Stimulated activated CD4-positive, alpha-beta T cell treated with anti-CD3 and anti-CD28 coated beads, TNF-alpha, amount 100 ng/mL, for 24 hours (primary cell): ENCODE data around the gene AP1AR.
"Not testable (repeated sequence)": the region's sequence is repeated elsewhere in the genome, so short reads cannot be mapped to it uniquely, and the experiment has no call there.

ENCODE experiments used
- DNase-seq, 3 experiments: peaks; one replicate each; pipeline ENCODE4 v3.0.0-alpha.2; 2020; ENCODE audit warnings: low read depth in 3 of 3

Gene AP1AR

GRCh38 chr4:112231779-112232713 lies at the start of gene AP1AR:
Gene AP1AR (plus strand): TSS chr4:112231787. CDS start chr4:112232092, 305 bp downstream.
- DNase-seq: peak; percentile 54 to 78 (median 61)

- DNase-seq: no peak
These were observed 49.0 kb upstream of the AP1AR start for GRCh38 chr4:112182604-112183003.

- no peak for DNase-seq
These were observed 48.3 kb upstream of the AP1AR start for GRCh38 chr4:112183252-112183651.

- DNase-seq: no peak
These were observed 47.1 kb upstream of the AP1AR start for GRCh38 chr4:112184438-112184837.

GRCh38 chr4:112185334-112185733 lies 46.3 kb upstream of the AP1AR start:
- no peak for DNase-seq

GRCh38 chr4:112185740-112186670 lies 45.6 kb upstream of the AP1AR start:
- no peak for DNase-seq

- DNase-seq: no peak
These were observed 41.8 kb upstream of the AP1AR start for GRCh38 chr4:112189754-112190153.

- DNase-seq: no peak
These were observed 40.9 kb upstream of the AP1AR start for GRCh38 chr4:112190684-112191083.

GRCh38 chr4:112196461-112196860 lies 35.1 kb upstream of the AP1AR start:
- DNase-seq: no peak

GRCh38 chr4:112199041-112199440 lies 32.5 kb upstream of the AP1AR start:
- no peak for DNase-seq

GRCh38 chr4:112201915-112202505 lies 29.6 kb upstream of the AP1AR start:
- DNase-seq: no peak

GRCh38 chr4:112203593-112203992 lies 28.0 kb upstream of the AP1AR start:
- DNase-seq: no peak

- DNase-seq: no peak
These were observed 25.2 kb upstream of the AP1AR start for GRCh38 chr4:112206431-112206830.

- not testable (repeated sequence) for DNase-seq
These were observed 23.2 kb upstream of the AP1AR start for GRCh38 chr4:112208137-112209095.

GRCh38 chr4:112210777-112211176 lies 20.8 kb upstream of the AP1AR start:
- no peak for DNase-seq

- DNase-seq: no peak
These were observed 18.5 kb upstream of the AP1AR start for GRCh38 chr4:112213091-112213490.

- no peak for DNase-seq
These were observed 17.7 kb upstream of the AP1AR start for GRCh38 chr4:112213856-112214255.

GRCh38 chr4:112214390-112215264 lies 17.0 kb upstream of the AP1AR start:
- DNase-seq: no peak

- DNase-seq: no peak
These were observed 11.7 kb upstream of the AP1AR start for GRCh38 chr4:112219826-112220366.
